A549 (cell line): ENCODE data around the gene DNAJB4. TPM values are rescaled to one million over a fixed set of nuclear protein-coding genes. Genes with fewer than 3 reads are reported as not detected.

Source experiments
- ATAC-seq, 2 experiments: fragments of 200-7000 bp in 1 of 2; fragments of >200 bp in 1 of 2; cut with Nextera tagmentation in 1 of 2; cut with Tn5 transposase in 1 of 2; 3 replicates each; pipeline versions ENCODE4 v1.8.0 to v1.9.1; 2018 to 2020; ENCODE audit warnings: mild to moderate bottlenecking in 1 of 2, moderate library complexity in 1 of 2
- CTCF ChIA-PET: fragments of 300-600 bp; sonication (Branson Sonifier 250); formaldehyde crosslinking; extraction: SDS; loops from one replicate; lab custom pipeline; 2021; ENCODE audit warnings: antibody characterized with exemption, inconsistent platforms; lab: Yijun Ruan, JAX
- POLR2A ChIA-PET: fragments of 350-600 bp; formaldehyde crosslinking; extraction: SDS; loops from one replicate; lab custom pipeline; 2021; ENCODE audit warnings: antibody characterized with exemption, inconsistent platforms; lab: Yijun Ruan, JAX
- DNase-seq, 2 experiments: peaks; one replicate each; pipeline versions ENCODE4 v3.0.0 to v3.0.0-alpha.2; 2011 to 2016; ENCODE audit warnings: low read depth in 1 of 2, low spot score in 1 of 2
- FAIRE-seq: peaks from 2 replicates; lab custom pipeline; 2011; peaks lifted over from hg19 to GRCh38; lab: Jason Lieb, UNC
- H3K27ac ChIP-seq, 2 experiments: fragments of >200 bp; sonication (Bioruptor Twin); formaldehyde crosslinking; 3 replicates each; pipeline ENCODE4 v1.5.1; 2016 to 2017
- H3K4me1 ChIP-seq: fragments of >200 bp; sonication (Bioruptor Twin); formaldehyde crosslinking; 3 replicates; pipeline ENCODE4 v1.6.1; 2016
- H3K4me2 ChIP-seq: fragments of >200 bp; sonication (Bioruptor Twin); formaldehyde crosslinking; 3 replicates; pipeline ENCODE4 v1.6.1; 2016
- H3K4me3 ChIP-seq: fragments of >200 bp; sonication (Bioruptor Twin); formaldehyde crosslinking; 3 replicates; pipeline ENCODE4 v1.5.1; 2016
- H3K9me3 ChIP-seq: fragments of >200 bp; sonication (Bioruptor Twin); formaldehyde crosslinking; 3 replicates; pipeline ENCODE4 v1.6.1; 2016
- BCL3 ChIP-seq: fragments of >200 bp; sonication (Bioruptor Twin); formaldehyde crosslinking; IDR thresholded peaks from 3 replicates; pipeline ENCODE4 v1.6.1; 2016
- BHLHE40 ChIP-seq: IDR thresholded peaks from 2 replicates; pipeline ENCODE4 v1.6.1; 2012; ENCODE audit warnings: low read depth, low read length, inconsistent platforms
- CHD2 ChIP-seq: fragments of 150-350 bp; IDR thresholded peaks from 2 replicates; pipeline ENCODE4 v1.6.1; 2014; ENCODE audit warnings: low read length; ENCODE audit not compliant: partially characterized antibody
- EHMT2 ChIP-seq: fragments of 200-600 bp; sonication (generic); IDR thresholded peaks from 2 replicates; pipeline ENCODE4 v1.6.1; 2016; ENCODE audit warnings: antibody characterized with exemption, low read depth, mild to moderate bottlenecking, moderate library complexity
- FOSL2 ChIP-seq, 2 experiments: fragments of 450-650 bp in 1 of 2; fragments of >200 bp in 1 of 2; sonication (Bioruptor Twin) in 1 of 2; formaldehyde crosslinking; IDR thresholded peaks; 2 replicates each; pipeline versions ENCODE4 v1.5.0 to v1.6.1; 2016 to 2020; ENCODE audit warnings: mild to moderate bottlenecking in 1 of 2, moderate library complexity in 1 of 2
- GATA3 ChIP-seq: IDR thresholded peaks from 2 replicates; pipeline ENCODE4 v1.6.1; 2012; ENCODE audit warnings: borderline replicate concordance
- HES2 ChIP-seq: fragments of >200 bp; sonication (Bioruptor Twin); formaldehyde crosslinking; IDR thresholded peaks from 2 replicates; pipeline ENCODE4 v1.6.1; 2016
- HOXB13 ChIP-seq: fragments of 250-450 bp; sonication (Bioruptor Pico); IDR thresholded peaks from 2 replicates; pipeline ENCODE4 v1.5.0; 2020; ENCODE audit warnings: low read depth, mild to moderate bottlenecking, moderate library complexity
- KDM1A ChIP-seq: fragments of 200-600 bp; sonication (generic); IDR thresholded peaks from 2 replicates; pipeline ENCODE4 v1.6.1; 2016; ENCODE audit warnings: low read depth, mild to moderate bottlenecking
- KDM5A ChIP-seq: fragments of 200-600 bp; sonication (generic); IDR thresholded peaks from 2 replicates; pipeline ENCODE4 v1.6.1; 2016; ENCODE audit warnings: antibody characterized with exemption, mild to moderate bottlenecking
- MAZ ChIP-seq: fragments of 150-350 bp; IDR thresholded peaks from 2 replicates; pipeline ENCODE4 v1.6.1; 2014; ENCODE audit warnings: antibody characterized with exemption, low read depth, low read length, borderline replicate concordance
- MYC ChIP-seq: IDR thresholded peaks from 2 replicates; pipeline ENCODE4 v1.6.1; 2012; ENCODE audit warnings: mild to moderate bottlenecking, inconsistent platforms, low read length, improper control_type of control experiment, borderline replicate concordance
- NFE2L2 ChIP-seq: fragments of 150-350 bp; conservative IDR thresholded peaks from 2 replicates; pipeline ENCODE4 v1.6.1; 2014; ENCODE audit warnings: low read length
- NPAS2 ChIP-seq: fragments of 250-450 bp; sonication (Bioruptor Pico); IDR thresholded peaks from 2 replicates; pipeline ENCODE4 v1.8.0; 2022; ENCODE audit warnings: mild to moderate bottlenecking, moderate library complexity, borderline replicate concordance
- PHF8 ChIP-seq: fragments of 200-600 bp; sonication (generic); IDR thresholded peaks from 2 replicates; pipeline ENCODE4 v1.6.1; 2016; ENCODE audit warnings: low read depth, mild to moderate bottlenecking, antibody characterized with exemption, moderate library complexity, borderline replicate concordance
- POLR2AphosphoS2 ChIP-seq: conservative IDR thresholded peaks from 2 replicates; pipeline ENCODE4 v1.6.1; 2012; ENCODE audit warnings: low read length, improper control_type of control experiment, inconsistent platforms
- RAD21 ChIP-seq, 2 experiments: fragments of >200 bp in 1 of 2; sonication (Bioruptor Twin) in 1 of 2; formaldehyde crosslinking in 1 of 2; IDR thresholded peaks in 1 of 2; conservative IDR thresholded peaks in 1 of 2; 2 replicates in 1 of 2; 3 replicates in 1 of 2; pipeline ENCODE4 v1.6.1; 2012 to 2018; ENCODE audit warnings: inconsistent platforms in 1 of 2
- RNF2 ChIP-seq: fragments of 200-600 bp; sonication (generic); IDR thresholded peaks from 2 replicates; pipeline ENCODE4 v1.6.1; 2016; ENCODE audit warnings: low read depth, mild to moderate bottlenecking, antibody characterized with exemption, moderate library complexity, borderline replicate concordance
- SREBF2 ChIP-seq: fragments of 450-650 bp; IDR thresholded peaks from 2 replicates; pipeline ENCODE4 v1.6.1; 2014; ENCODE audit warnings: mild to moderate bottlenecking, moderate library complexity
- TP53 ChIP-seq: fragments of 250-450 bp; sonication (Bioruptor Pico); IDR thresholded peaks from 2 replicates; pipeline ENCODE4 v1.5.0; 2021; ENCODE audit warnings: mild to moderate bottlenecking, moderate library complexity
- ZSCAN20 ChIP-seq: fragments of 250-450 bp; sonication (Bioruptor Pico); IDR thresholded peaks from 2 replicates; pipeline ENCODE4 v1.8.0; 2022; ENCODE audit warnings: mild to moderate bottlenecking, moderate library complexity
- WGBS: methylation state at CpG from one replicate; pipeline ENCODE4 v1.1.6; 2017; ENCODE audit errors: missing lambda C conversion rate; 5-methylcytosine and 5-hydroxymethylcytosine counted together
- polyA plus RNA-seq, 4 experiments: library from polyadenylated mRNA; depleted of rRNA in 3 of 4; stranded (reverse); fragments of >200 nt; fragmentation: RNase III in 1 of 4; extraction: RNeasy Plus Mini Kit Qiagen cat#74134 plus additional on column Dnase treatment in 1 of 4; gene quantifications; 2 replicates in 3 of 4; 3 replicates in 1 of 4; pipeline ENCODE4 v1.2.3, GENCODE V29; 2011 to 2017
- TF ChIP-seq, protein P1 (sequence below): IDR thresholded peaks from 2 replicates; pipeline ENCODE4 v1.6.1; 2012
- TF ChIP-seq, protein P2 (sequence below): fragments of 200-600 bp; sonication (generic); IDR thresholded peaks from 2 replicates; pipeline ENCODE4 v1.6.1; 2016; ENCODE audit warnings: antibody characterized with exemption, mild to moderate bottlenecking, moderate library complexity
- TF ChIP-seq, protein P3 (sequence below): IDR thresholded peaks from 2 replicates; pipeline ENCODE4 v1.6.1; 2012
- TF ChIP-seq, protein P4 (sequence below): fragments of 250-450 bp; sonication (Bioruptor Pico); IDR thresholded peaks from 2 replicates; pipeline ENCODE4 v1.5.0; 2021; ENCODE audit warnings: mild to moderate bottlenecking, moderate library complexity, borderline replicate concordance
- TF ChIP-seq, protein P5 (sequence below): fragments of 250-450 bp; sonication (Bioruptor Pico); IDR thresholded peaks from 2 replicates; pipeline ENCODE4 v1.5.0; 2020; ENCODE audit warnings: low read depth, mild to moderate bottlenecking, moderate library complexity

DNAJB4 gene
- polyA plus RNA-seq, 2 of the 4 experiments (the other 2 are of a cell fraction): 30.0 to 48.8 TPM

DNA sequence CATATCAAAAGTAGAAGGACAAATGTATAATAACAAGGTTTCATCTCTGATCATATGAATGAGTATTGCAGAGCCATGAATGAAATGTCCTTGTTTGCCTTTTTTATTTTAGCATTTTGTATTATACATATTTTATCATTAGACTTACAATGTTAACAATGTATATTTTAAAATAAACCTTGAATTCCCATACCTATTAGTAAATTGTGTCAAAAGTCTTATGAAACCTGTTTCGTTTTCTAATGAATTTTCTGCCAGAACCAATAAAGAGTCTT lies 646 bp downstream of the DNAJB4 start (continued):
- TF ChIP-seq RAD21 (conservative IDR thresholded peaks at IDR 0.05 in 1 of 2, IDR thresholded peaks at IDR 0.05 in 1 of 2) (no peak), CHD2 (no peak)

DNA sequence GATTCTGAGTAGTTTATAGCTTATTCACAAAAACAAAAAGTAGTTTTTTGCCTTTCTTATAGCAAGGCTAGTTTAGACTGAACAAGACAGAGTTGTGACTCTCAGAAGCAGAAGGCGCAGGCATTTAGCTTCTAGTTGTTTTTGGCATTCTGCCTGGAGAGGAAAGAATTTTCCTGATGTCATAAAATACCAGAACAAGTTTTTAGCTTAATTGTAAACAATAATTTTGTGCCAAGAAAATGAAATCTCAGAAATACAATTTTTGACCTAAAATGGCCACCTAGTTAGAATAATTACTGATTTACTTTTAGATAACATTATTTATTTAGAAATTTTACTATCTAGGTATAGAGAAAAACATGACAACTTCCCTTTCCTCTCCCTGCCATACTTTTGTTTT lies 1.0 kb downstream of the DNAJB4 start:
- no peak for TF ChIP-seq HOXB13 (CRISPR knock-in tag)
- TF ChIP-seq, protein P1, sequence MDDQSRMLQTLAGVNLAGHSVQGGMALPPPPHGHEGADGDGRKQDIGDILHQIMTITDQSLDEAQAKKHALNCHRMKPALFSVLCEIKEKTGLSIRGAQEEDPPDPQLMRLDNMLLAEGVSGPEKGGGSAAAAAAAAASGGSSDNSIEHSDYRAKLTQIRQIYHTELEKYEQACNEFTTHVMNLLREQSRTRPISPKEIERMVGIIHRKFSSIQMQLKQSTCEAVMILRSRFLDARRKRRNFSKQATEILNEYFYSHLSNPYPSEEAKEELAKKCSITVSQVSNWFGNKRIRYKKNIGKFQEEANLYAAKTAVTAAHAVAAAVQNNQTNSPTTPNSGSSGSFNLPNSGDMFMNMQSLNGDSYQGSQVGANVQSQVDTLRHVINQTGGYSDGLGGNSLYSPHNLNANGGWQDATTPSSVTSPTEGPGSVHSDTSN: no peak
- TF ChIP-seq MAZ: no peak
- TF ChIP-seq NPAS2: no peak
- TF ChIP-seq ZSCAN20: no peak
- TF ChIP-seq PHF8: no peak
- no peak for TF ChIP-seq POLR2AphosphoS2
- TF ChIP-seq NFE2L2: no peak
- TF ChIP-seq KDM5A: no peak
- no peak for TF ChIP-seq RNF2
- no peak for TF ChIP-seq HES2
- TF ChIP-seq TP53 (CRISPR knock-in tag): no peak
- no peak for TF ChIP-seq GATA3
- TF ChIP-seq, protein P2, sequence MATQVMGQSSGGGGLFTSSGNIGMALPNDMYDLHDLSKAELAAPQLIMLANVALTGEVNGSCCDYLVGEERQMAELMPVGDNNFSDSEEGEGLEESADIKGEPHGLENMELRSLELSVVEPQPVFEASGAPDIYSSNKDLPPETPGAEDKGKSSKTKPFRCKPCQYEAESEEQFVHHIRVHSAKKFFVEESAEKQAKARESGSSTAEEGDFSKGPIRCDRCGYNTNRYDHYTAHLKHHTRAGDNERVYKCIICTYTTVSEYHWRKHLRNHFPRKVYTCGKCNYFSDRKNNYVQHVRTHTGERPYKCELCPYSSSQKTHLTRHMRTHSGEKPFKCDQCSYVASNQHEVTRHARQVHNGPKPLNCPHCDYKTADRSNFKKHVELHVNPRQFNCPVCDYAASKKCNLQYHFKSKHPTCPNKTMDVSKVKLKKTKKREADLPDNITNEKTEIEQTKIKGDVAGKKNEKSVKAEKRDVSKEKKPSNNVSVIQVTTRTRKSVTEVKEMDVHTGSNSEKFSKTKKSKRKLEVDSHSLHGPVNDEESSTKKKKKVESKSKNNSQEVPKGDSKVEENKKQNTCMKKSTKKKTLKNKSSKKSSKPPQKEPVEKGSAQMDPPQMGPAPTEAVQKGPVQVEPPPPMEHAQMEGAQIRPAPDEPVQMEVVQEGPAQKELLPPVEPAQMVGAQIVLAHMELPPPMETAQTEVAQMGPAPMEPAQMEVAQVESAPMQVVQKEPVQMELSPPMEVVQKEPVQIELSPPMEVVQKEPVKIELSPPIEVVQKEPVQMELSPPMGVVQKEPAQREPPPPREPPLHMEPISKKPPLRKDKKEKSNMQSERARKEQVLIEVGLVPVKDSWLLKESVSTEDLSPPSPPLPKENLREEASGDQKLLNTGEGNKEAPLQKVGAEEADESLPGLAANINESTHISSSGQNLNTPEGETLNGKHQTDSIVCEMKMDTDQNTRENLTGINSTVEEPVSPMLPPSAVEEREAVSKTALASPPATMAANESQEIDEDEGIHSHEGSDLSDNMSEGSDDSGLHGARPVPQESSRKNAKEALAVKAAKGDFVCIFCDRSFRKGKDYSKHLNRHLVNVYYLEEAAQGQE: no peak
- TF ChIP-seq SREBF2: no peak
- TF ChIP-seq BHLHE40: no peak
- TF ChIP-seq BCL3: no peak
- TF ChIP-seq EHMT2: no peak
- Histone ChIP-seq H3K27ac (peak overlapping the region in 1 of 2 experiments; percentile 83; a peak in 3 of 6 replicates), H3K4me1 (peaks cover 34% of the 10 kb centered on the region), H3K9me3 (no peaks in the 10 kb centered on the region), H3K4me2 (peak overlapping the region; percentile 87), H3K4me3 (peak overlapping the region; percentile 58)
- peak in 1 of 2 experiments; percentile 63 for DNase-seq
- POLR2A ChIA-PET: interaction anchor here (2.3 to 6.8 kb wide), 5 partner anchors 24 to 108 kb away, joined by 10 to 94 read pairs (median 48); partner anchors contain the start of gene FUBP1
- CTCF ChIA-PET: interaction anchor here (1.3 to 4.6 kb wide), 3 partner anchors 97 to 109 kb away, joined by 3 to 32 read pairs (median 3); no protein-coding TSS in a partner anchor
- WGBS: 0% methylated on average over 1 of the region's 1 CpG
- ATAC-seq: no peak
- FAIRE-seq: no peak

GRCh38 chr1:78006521-78006920 lies 1.8 kb downstream of the DNAJB4 start:
- ChIA-PET POLR2A (interaction anchor here (0.7 to 6.8 kb wide), 3 partner anchors 28 to 95 kb away, joined by 4 to 94 read pairs (median 10); partner anchors contain the start of gene FUBP1), CTCF (interaction anchor here (1.1 to 4.6 kb wide), 4 partner anchors 8 to 108 kb away, joined by 3 to 32 read pairs (median 3); no protein-coding TSS in a partner anchor)
- no peak for DNase-seq
- Histone ChIP-seq H3K4me3 (peak overlapping the region; percentile 58), H3K4me2 (peak overlapping the region; percentile 87), H3K4me1 (peaks cover 31% of the 10 kb centered on the region; the same call in 2 of the 3 replicates), H3K9me3 (no peaks in the 10 kb centered on the region), H3K27ac (peak overlapping the region; percentile 26 to 42)
- no peak for ATAC-seq
- FAIRE-seq: no peak
- TF ChIP-seq NFE2L2 (no peak), POLR2AphosphoS2 (no peak), MYC (no peak), TP53 (CRISPR knock-in tag) (no peak), RNF2 (no peak), KDM5A (no peak), FOSL2 (IDR thresholded peaks at IDR 0.05) (no peak), FOSL2 (CRISPR knock-in tag; IDR thresholded peaks at IDR 0.05) (no peak), SREBF2 (no peak), KDM1A (no peak)
- TF ChIP-seq, protein P3, sequence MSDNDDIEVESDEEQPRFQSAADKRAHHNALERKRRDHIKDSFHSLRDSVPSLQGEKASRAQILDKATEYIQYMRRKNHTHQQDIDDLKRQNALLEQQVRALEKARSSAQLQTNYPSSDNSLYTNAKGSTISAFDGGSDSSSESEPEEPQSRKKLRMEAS: no peak
- TF ChIP-seq, protein P4, sequence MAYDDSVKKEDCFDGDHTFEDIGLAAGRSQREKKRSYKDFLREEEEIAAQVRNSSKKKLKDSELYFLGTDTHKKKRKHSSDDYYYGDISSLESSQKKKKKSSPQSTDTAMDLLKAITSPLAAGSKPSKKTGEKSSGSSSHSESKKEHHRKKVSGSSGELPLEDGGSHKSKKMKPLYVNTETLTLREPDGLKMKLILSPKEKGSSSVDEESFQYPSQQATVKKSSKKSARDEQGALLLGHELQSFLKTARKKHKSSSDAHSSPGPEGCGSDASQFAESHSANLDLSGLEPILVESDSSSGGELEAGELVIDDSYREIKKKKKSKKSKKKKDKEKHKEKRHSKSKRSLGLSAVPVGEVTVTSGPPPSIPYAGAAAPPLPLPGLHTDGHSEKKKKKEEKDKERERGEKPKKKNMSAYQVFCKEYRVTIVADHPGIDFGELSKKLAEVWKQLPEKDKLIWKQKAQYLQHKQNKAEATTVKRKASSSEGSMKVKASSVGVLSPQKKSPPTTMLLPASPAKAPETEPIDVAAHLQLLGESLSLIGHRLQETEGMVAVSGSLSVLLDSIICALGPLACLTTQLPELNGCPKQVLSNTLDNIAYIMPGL (CRISPR knock-in tag): no peak
- TF ChIP-seq, protein P5, sequence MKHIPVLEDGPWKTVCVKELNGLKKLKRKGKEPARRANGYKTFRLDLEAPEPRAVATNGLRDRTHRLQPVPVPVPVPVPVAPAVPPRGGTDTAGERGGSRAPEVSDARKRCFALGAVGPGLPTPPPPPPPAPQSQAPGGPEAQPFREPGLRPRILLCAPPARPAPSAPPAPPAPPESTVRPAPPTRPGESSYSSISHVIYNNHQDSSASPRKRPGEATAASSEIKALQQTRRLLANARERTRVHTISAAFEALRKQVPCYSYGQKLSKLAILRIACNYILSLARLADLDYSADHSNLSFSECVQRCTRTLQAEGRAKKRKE (CRISPR knock-in tag): no peak
